ENCODE measurements around the gene ATP6V1A. TPM values are rescaled to one million over a fixed set of nuclear protein-coding genes. Genes with fewer than 3 reads are reported as not detected.

Gene ATP6V1A
- total and polyA plus RNA-seq, 2 of the 13 experiments (the other 11 are each of a cell fraction or from before 2014, with no cell fraction given), result 23.4 to 95.1 TPM

GRCh38 chr3:113744941-113745755 lies 1.7 kb upstream of the ATP6V1A start (continued):
- TF ChIP-seq CSRNP1 (CRISPR knock-in tag; IDR thresholded peaks at IDR 0.05) (no peak), HOXA3 (CRISPR knock-in tag; IDR thresholded peaks at IDR 0.05) (peak; percentile 37; the same call in 1 of the 2 replicates), ZNF136 (CRISPR knock-in tag; IDR thresholded peaks at IDR 0.05; ENCODE audit: low read depth) (no peak), SKI (IDR thresholded peaks at IDR 0.05; ENCODE audit: partially characterized antibody) (no peak), MIER2 (CRISPR knock-in tag; IDR thresholded peaks at IDR 0.05) (no peak), SIX4 (CRISPR knock-in tag; IDR thresholded peaks at IDR 0.05) (no peak), CHD2 (IDR thresholded peaks at IDR 0.05; ENCODE audit: low read depth, low read length) (no peak), PBX3 (CRISPR knock-in tag; IDR thresholded peaks at IDR 0.05; ENCODE audit: borderline replicate concordance) (no peak), GATAD2A (CRISPR knock-in tag; IDR thresholded peaks at IDR 0.05) (peak; percentile 71; the same call in 1 of the 2 replicates), ETS1 (CRISPR knock-in tag; IDR thresholded peaks at IDR 0.05) (no peak), KLF9 (CRISPR knock-in tag; IDR thresholded peaks at IDR 0.05; ENCODE audit: low read depth) (no peak), ZNF530 (CRISPR knock-in tag; IDR thresholded peaks at IDR 0.05; ENCODE audit: low read depth) (no peak), TRAFD1 (CRISPR knock-in tag; IDR thresholded peaks at IDR 0.05; ENCODE audit: borderline replicate concordance) (no peak), ZNF496 (CRISPR knock-in tag; IDR thresholded peaks at IDR 0.05; ENCODE audit: insufficient replicate concordance) (no peak), RORA (CRISPR knock-in tag; IDR thresholded peaks at IDR 0.05) (no peak), ZNF451 (CRISPR knock-in tag; IDR thresholded peaks at IDR 0.05) (no peak), ZNF280B (CRISPR knock-in tag; IDR thresholded peaks at IDR 0.05; ENCODE audit: borderline replicate concordance) (no peak; the same call in 1 of the 2 replicates), WIZ (CRISPR knock-in tag; IDR thresholded peaks at IDR 0.05) (0 out of 2 replicates have a peak, but pooled peaks have one; percentile 4), ZNF431 (CRISPR knock-in tag; IDR thresholded peaks at IDR 0.05; ENCODE audit: borderline replicate concordance, low read depth) (peak; percentile 29; the same call in 1 of the 2 replicates), ATF7-NPFF (CRISPR knock-in tag; IDR thresholded peaks at IDR 0.05; ENCODE audit: low read depth) (no peak), ZMAT3 (CRISPR knock-in tag; conservative IDR thresholded peaks at IDR 0.05) (no peak), POLR2AphosphoS5 (IDR thresholded peaks at IDR 0.05; ENCODE audit: low read depth, low read length) (no peak), ZSCAN30 (CRISPR knock-in tag; IDR thresholded peaks at IDR 0.05) (no peak)
